Measurements from ENCODE around the gene ADSS1.
"Not testable (repeated sequence)": the region's sequence is repeated elsewhere in the genome, so short reads cannot be mapped to it uniquely, and the experiment has no call there.

Gene ADSS1

GRCh38 chr14:104718147-104718546 lies 5.9 kb upstream of the ADSS1 start:
- DNase-seq: no peak

GRCh38 chr14:104718871-104719270 lies 5.2 kb upstream of the ADSS1 start:
- DNase-seq: no peak

GRCh38 chr14:104719343-104719742 lies 4.7 kb upstream of the ADSS1 start:
- DNase-seq: no peak

GRCh38 chr14:104721505-104722431 lies 2.3 kb upstream of the ADSS1 start:
- DNase-seq: no peak

GRCh38 chr14:104722938-104723650 lies 935 bp upstream of the ADSS1 start:
- DNase-seq: no peak

- no peak for DNase-seq
Measured at GRCh38 chr14:104724407-104724980, 465 bp downstream of the ADSS1 start.

GRCh38 chr14:104724981-104725771 lies 1.1 kb downstream of the ADSS1 start:
- DNase-seq: no peak

- no peak for DNase-seq
Measured at GRCh38 chr14:104725772-104726548, 1.9 kb downstream of the ADSS1 start.

- DNase-seq: no peak
Measured at GRCh38 chr14:104726600-104727451, 2.8 kb downstream of the ADSS1 start.

GRCh38 chr14:104728631-104729030 lies 4.6 kb downstream of the ADSS1 start:
- DNase-seq: no peak

GRCh38 chr14:104729176-104729834 lies 5.3 kb downstream of the ADSS1 start:
- DNase-seq: not testable (repeated sequence)

- DNase-seq: no peak
Measured at GRCh38 chr14:104729835-104730181, 5.8 kb downstream of the ADSS1 start.

GRCh38 chr14:104730487-104730886 lies 6.5 kb downstream of the ADSS1 start:
- DNase-seq: no peak

GRCh38 chr14:104731320-104732294 lies 7.6 kb downstream of the ADSS1 start:
- DNase-seq: no peak

- peak; percentile 33 for DNase-seq
Measured at GRCh38 chr14:104732355-104732804, 8.4 kb downstream of the ADSS1 start.

GRCh38 chr14:104732931-104733681 lies 9.1 kb downstream of the ADSS1 start:
- no peak for DNase-seq

GRCh38 chr14:104734051-104734587 lies 10.1 kb downstream of the ADSS1 start:
- DNase-seq: no peak

- no peak for DNase-seq
Measured at GRCh38 chr14:104734601-104734990, 10.6 kb downstream of the ADSS1 start.
